Upper lobe of left lung (tissue), 4 donors: ENCODE results near the gene LAMTOR1.

Experiments
- CTCF ChIP-seq, 6 experiments: fragments of 450-650 bp in 4 of 6; fragments of 200-600 bp in 2 of 6; sonication (generic) in 2 of 6; IDR thresholded peaks; one replicate each; pipeline ENCODE4 v1.5.1; 2016 to 2019; ENCODE audit warnings: antibody characterized with exemption in 6 of 6
- EP300 ChIP-seq, 4 donors: sonication (generic); formaldehyde crosslinking; IDR thresholded peaks; one replicate each; pipeline ENCODE4 v1.5.1; 2017; ENCODE audit warnings: antibody characterized with exemption in 4 of 4, control low read depth in 2 of 4
- POLR2A ChIP-seq, 4 donors: fragments of 450-650 bp; IDR thresholded peaks; one replicate each; pipeline ENCODE4 v1.5.1; 2016 to 2017; ENCODE audit warnings: antibody characterized with exemption in 4 of 4, mild to moderate bottlenecking in 2 of 4
- POLR2AphosphoS5 ChIP-seq, 2 donors: sonication (generic); formaldehyde crosslinking; IDR thresholded peaks; one replicate each; pipeline ENCODE4 v1.5.1; 2017; ENCODE audit warnings: antibody characterized with exemption in 2 of 2

DNA sequence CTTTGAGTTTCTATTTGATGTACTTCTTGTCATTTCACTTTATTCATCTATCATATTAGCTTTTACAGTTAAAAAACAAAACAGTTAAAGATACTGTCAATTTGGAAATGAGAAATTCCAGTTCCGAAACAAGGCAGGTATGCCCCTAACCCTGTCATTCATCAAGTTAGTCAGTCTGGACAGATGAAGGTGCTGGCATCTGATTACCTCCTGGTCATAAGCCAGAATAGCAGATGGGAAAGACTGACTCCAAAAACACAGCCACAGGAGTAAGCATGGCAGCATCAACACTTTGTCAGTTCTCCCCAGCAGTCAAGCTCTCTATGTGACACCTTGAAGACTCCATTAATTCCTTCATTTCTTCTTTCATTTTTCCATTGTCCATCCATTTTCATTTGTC is 18.1 kb downstream of the LAMTOR1 start:
- TF ChIP-seq CTCF (IDR thresholded peaks at IDR 0.05) = no peak
- TF ChIP-seq POLR2A (IDR thresholded peaks at IDR 0.05) = no peak
- TF ChIP-seq EP300 (IDR thresholded peaks at IDR 0.05) = no peak
- TF ChIP-seq POLR2AphosphoS5 (IDR thresholded peaks at IDR 0.05) = no peak
